ENCODE measurements around the gene SLC38A8. TPM values are rescaled to one million over a fixed set of nuclear protein-coding genes. Genes with fewer than 3 reads are reported as not detected.

The SLC38A8 gene
- polyA plus RNA-seq, 2 of the 4 experiments (the other 2 are of a cell fraction) = not detected

DNA sequence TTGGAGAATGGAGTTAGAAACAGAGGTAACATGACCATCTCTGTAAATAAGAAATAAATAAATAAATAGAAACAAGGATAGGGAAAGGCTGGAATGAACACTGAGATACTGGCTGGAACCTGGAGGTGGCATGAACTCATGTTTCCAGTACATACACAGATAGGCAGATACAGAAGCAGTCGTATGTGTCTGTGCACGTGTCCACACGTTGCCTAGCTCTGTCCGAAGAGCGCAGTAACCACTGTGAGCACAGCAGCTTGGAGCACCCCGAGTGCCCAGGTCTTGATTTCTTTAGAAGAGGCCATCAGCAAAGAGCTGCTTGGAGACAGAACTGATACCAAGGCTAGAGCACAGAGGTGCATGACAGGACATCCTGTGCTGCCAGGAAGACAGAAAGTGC lies 37.1 kb upstream of the SLC38A8 start:
- Histone ChIP-seq H3K4me2 (no peak overlapping the region), H3K27ac (no peak overlapping the region), H3K4me3 (no peak overlapping the region), H3K9me3 (no peaks in the 10 kb centered on the region), H3K4me1 (no peaks in the 10 kb centered on the region)
- POLR2A ChIA-PET = no interaction called here
- CTCF ChIA-PET = interaction anchor here (0.7 to 5.5 kb wide), 5 partner anchors 9 to 404 kb away, joined by 3 to 48 read pairs (median 5); partner anchors contain the start of gene TAF1C
- ATAC-seq (no peak), DNase-seq (ENCODE audit: low read depth in 1 of 2, low spot score in 1 of 2) (no peak), FAIRE-seq (no peak)
- 92% methylated on average over 6 of the region's 6 CpGs for WGBS (ENCODE audit: missing lambda C conversion rate)
- TF ChIP-seq MAFK (IDR thresholded peaks at IDR 0.05; ENCODE audit: partially characterized antibody) = no peak
- no peak for TF ChIP-seq ATOH8 (CRISPR knock-in tag; IDR thresholded peaks at IDR 0.05; ENCODE audit: low read depth)
- TF ChIP-seq REST (IDR thresholded peaks at IDR 0.05) = no peak
- TF ChIP-seq BHLHE40 (IDR thresholded peaks at IDR 0.05; ENCODE audit: low read depth, low read length) = no peak
- TF ChIP-seq TFCP2L1 (CRISPR knock-in tag; IDR thresholded peaks at IDR 0.05) = no peak
- no peak for TF ChIP-seq FOSB (CRISPR knock-in tag; IDR thresholded peaks at IDR 0.05)
- no peak for TF ChIP-seq HEYL (CRISPR knock-in tag; IDR thresholded peaks at IDR 0.05)
- no peak for TF ChIP-seq MAX (IDR thresholded peaks at IDR 0.05)
- no peak for TF ChIP-seq FOXS1 (CRISPR knock-in tag; IDR thresholded peaks at IDR 0.05)
- TF ChIP-seq EHMT2 (IDR thresholded peaks at IDR 0.05; ENCODE audit: low read depth) = no peak
- TF ChIP-seq KDM5A (IDR thresholded peaks at IDR 0.05) = no peak
- TF ChIP-seq MYC (IDR thresholded peaks at IDR 0.05; ENCODE audit: borderline replicate concordance, low read length) = no peak
- no peak for TF ChIP-seq POLR2A (IDR thresholded peaks at IDR 0.05; ENCODE audit: low read length)
- no peak for TF ChIP-seq SMC3 (IDR thresholded peaks at IDR 0.05)
- no peak for TF ChIP-seq CBX8 (IDR thresholded peaks at IDR 0.05)
- no peak for TF ChIP-seq ZNF302 (CRISPR knock-in tag; IDR thresholded peaks at IDR 0.05)
- TF ChIP-seq EHF (CRISPR knock-in tag; IDR thresholded peaks at IDR 0.05) = no peak
- TF ChIP-seq HOXB13 (CRISPR knock-in tag; IDR thresholded peaks at IDR 0.05; ENCODE audit: low read depth) = no peak
- no peak for TF ChIP-seq ELK1 (IDR thresholded peaks at IDR 0.05; ENCODE audit: low read depth, low read length)

DNA sequence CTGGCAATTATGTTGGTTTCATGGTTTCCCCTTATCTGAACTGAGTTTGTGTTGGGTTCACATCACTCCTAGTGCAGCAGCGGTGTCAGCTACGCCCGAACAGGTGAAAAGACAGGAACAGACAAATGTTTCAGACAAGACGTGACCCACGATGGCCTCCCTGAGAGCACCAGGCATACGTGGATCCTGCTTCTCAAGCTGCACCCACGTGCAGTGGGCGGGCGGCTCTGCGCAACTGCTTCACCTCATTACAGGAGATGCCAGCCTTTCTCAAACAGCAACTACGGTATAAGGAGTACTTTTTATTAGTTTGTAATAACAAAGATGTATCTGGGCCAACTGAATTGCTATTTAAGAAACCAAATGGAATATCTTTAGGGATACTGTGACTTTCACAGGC lies 32.8 kb upstream of the SLC38A8 start:
- no peaks in the 10 kb centered on the region for H3K9me3 ChIP-seq
- no peak overlapping the region for H3K4me3 ChIP-seq
- H3K4me2 ChIP-seq = no peak overlapping the region
- H3K4me1 ChIP-seq = no peaks in the 10 kb centered on the region
- CTCF ChIA-PET = interaction anchor here (0.9 to 2.5 kb wide), 4 partner anchors 9 to 203 kb away, joined by 3 to 22 read pairs (median 10); no protein-coding TSS in a partner anchor
- TF ChIP-seq ATOH8 (CRISPR knock-in tag; IDR thresholded peaks at IDR 0.05; ENCODE audit: low read depth) (no peak), FOSB (CRISPR knock-in tag; IDR thresholded peaks at IDR 0.05) (no peak), MAFK (IDR thresholded peaks at IDR 0.05; ENCODE audit: partially characterized antibody) (no peak), NFE2L2 (conservative IDR thresholded peaks at IDR 0.05; ENCODE audit: low read length) (no peak), RCOR1 (IDR thresholded peaks at IDR 0.05; ENCODE audit: low read depth, low read length) (no peak), ZNF302 (CRISPR knock-in tag; IDR thresholded peaks at IDR 0.05) (no peak), MAX (IDR thresholded peaks at IDR 0.05) (no peak)
- TF ChIP-seq, protein P1, sequence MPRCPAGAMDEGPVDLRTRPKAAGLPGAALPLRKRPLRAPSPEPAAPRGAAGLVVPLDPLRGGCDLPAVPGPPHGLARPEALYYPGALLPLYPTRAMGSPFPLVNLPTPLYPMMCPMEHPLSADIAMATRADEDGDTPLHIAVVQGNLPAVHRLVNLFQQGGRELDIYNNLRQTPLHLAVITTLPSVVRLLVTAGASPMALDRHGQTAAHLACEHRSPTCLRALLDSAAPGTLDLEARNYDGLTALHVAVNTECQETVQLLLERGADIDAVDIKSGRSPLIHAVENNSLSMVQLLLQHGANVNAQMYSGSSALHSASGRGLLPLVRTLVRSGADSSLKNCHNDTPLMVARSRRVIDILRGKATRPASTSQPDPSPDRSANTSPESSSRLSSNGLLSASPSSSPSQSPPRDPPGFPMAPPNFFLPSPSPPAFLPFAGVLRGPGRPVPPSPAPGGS (IDR thresholded peaks at IDR 0.05) = no peak
- DNase-seq (ENCODE audit: low read depth in 1 of 2, low spot score in 1 of 2) = no peak
- no peak overlapping the region for H3K27ac ChIP-seq
- POLR2A ChIA-PET = no interaction called here
- no peak for FAIRE-seq
- 91% methylated on average over 11 of the region's 11 CpGs for WGBS (ENCODE audit: missing lambda C conversion rate)
- ATAC-seq = no peak
